ENCODE results near the gene AQR.

The AQR gene

DNA sequence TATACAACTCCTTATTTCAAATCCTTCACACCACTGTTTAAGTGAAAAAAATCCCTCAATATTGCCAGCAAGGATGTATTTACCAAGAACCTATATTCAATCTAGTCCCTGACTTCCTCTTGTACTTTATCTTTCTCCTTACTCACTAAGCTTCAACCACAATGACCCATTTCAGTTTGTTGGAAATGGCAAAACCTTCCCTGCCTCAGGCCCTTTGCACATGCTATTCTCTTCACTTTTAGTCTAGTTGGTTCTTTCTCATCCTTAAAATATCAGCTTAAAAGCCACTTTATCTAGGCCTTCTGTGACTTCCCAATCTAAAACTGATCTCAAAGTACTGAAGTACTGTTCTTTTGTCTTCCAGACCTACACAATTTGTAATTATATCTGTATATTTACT is 92.9 kb downstream of the AQR start:
- Mint-ChIP-seq H3K27me3 (no peaks in the 10 kb centered on the region), H3K4me1 (ENCODE audit: low read depth) (no peaks in the 10 kb centered on the region), H3K27ac (no peak overlapping the region), H3K4me3 (no peak overlapping the region), H3K36me3 (ENCODE audit: low read depth) (peaks cover 86% of the 10 kb centered on the region), H3K9me3 (peaks cover under 1% of the 10 kb centered on the region)

GRCh38 chr15:34869110-34869509 is 100.4 kb downstream of the AQR start:
- Mint-ChIP-seq H3K36me3 (ENCODE audit: low read depth) (peaks cover 90% of the 10 kb centered on the region), H3K4me1 (ENCODE audit: low read depth) (no peaks in the 10 kb centered on the region), H3K27ac (no peak overlapping the region)

GRCh38 chr15:34865531-34865930 is 104.0 kb downstream of the AQR start:
- Mint-ChIP-seq H3K9me3 (peaks cover 9% of the 10 kb centered on the region), H3K36me3 (ENCODE audit: low read depth) (peaks cover 75% of the 10 kb centered on the region), H3K4me3 (no peak overlapping the region), H3K27me3 (no peaks in the 10 kb centered on the region), H3K4me1 (ENCODE audit: low read depth) (no peaks in the 10 kb centered on the region), H3K27ac (no peak overlapping the region)

More at GRCh38 chr15:34869110-34869509, 100.4 kb downstream of the AQR start:
- peaks cover 12% of the 10 kb centered on the region for H3K9me3 Mint-ChIP-seq
- no peaks in the 10 kb centered on the region for H3K27me3 Mint-ChIP-seq
- H3K4me3 Mint-ChIP-seq, result no peak overlapping the region

DNA sequence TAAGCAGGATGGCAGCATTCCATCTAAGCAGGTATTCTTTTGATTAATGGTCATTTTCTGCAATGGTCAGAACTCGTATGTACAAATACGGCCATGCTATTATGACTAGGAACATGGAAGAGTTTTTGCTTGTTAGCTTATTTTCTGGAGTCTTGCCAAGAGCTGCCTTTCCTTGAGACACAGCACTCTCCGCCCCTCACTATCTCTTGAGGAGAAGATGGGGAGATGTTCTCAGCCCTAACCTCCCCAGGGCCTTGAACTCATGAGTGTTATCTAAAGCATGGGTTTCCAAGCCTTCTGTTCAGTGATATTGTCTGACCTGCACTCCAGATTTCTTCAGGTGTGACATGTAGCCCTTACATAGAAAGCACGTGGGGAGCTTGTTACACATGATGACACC is 108.3 kb downstream of the AQR start:
- Mint-ChIP-seq H3K27me3 (no peaks in the 10 kb centered on the region), H3K27ac (peak overlapping the region; percentile 14), H3K4me1 (ENCODE audit: low read depth) (no peaks in the 10 kb centered on the region), H3K36me3 (ENCODE audit: low read depth) (peaks cover 68% of the 10 kb centered on the region), H3K4me3 (no peak overlapping the region), H3K9me3 (no peaks in the 10 kb centered on the region)

- peaks cover 17% of the 10 kb centered on the region for H3K4me1 Mint-ChIP-seq (ENCODE audit: low read depth)
- no peak overlapping the region for H3K27ac Mint-ChIP-seq
- H3K27me3 Mint-ChIP-seq, result no peaks in the 10 kb centered on the region
- H3K9me3 Mint-ChIP-seq, result no peaks in the 10 kb centered on the region
- no peak overlapping the region for H3K4me3 Mint-ChIP-seq
- H3K36me3 Mint-ChIP-seq (ENCODE audit: low read depth), result peaks cover 65% of the 10 kb centered on the region
Observed at GRCh38 chr15:34855893-34856292, 113.6 kb downstream of the AQR start.

DNA sequence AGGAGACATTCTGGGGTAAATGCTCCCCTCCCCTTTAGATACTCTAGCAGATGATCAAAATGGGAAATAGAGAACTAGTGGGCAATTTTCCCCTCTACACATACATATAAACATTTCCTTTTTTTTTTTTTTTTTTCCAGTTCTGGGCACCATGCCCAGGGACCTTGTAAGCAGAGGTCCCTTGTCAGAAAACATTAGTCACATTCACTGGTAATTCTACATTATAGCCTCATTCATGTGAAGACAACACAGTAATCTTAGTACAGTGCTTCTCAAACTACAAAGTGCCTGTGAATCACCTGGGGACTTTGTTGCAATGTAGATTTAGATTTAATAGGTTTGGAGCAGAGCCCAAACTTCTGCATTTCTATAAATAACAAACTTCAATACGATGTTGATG is 114.1 kb downstream of the AQR start:
- Mint-ChIP-seq H3K9me3 (no peaks in the 10 kb centered on the region), H3K27ac (peak overlapping the region; percentile 26), H3K27me3 (no peaks in the 10 kb centered on the region), H3K4me1 (ENCODE audit: low read depth) (peaks cover 17% of the 10 kb centered on the region), H3K36me3 (ENCODE audit: low read depth) (peaks cover 65% of the 10 kb centered on the region), H3K4me3 (no peak overlapping the region)

GRCh38 chr15:34854232-34854631 is 115.3 kb downstream of the AQR start:
- Mint-ChIP-seq H3K27me3 (no peaks in the 10 kb centered on the region), H3K4me3 (no peak overlapping the region), H3K36me3 (ENCODE audit: low read depth) (peaks cover 54% of the 10 kb centered on the region), H3K9me3 (no peaks in the 10 kb centered on the region), H3K4me1 (ENCODE audit: low read depth) (peaks cover 17% of the 10 kb centered on the region), H3K27ac (no peak overlapping the region)

DNA sequence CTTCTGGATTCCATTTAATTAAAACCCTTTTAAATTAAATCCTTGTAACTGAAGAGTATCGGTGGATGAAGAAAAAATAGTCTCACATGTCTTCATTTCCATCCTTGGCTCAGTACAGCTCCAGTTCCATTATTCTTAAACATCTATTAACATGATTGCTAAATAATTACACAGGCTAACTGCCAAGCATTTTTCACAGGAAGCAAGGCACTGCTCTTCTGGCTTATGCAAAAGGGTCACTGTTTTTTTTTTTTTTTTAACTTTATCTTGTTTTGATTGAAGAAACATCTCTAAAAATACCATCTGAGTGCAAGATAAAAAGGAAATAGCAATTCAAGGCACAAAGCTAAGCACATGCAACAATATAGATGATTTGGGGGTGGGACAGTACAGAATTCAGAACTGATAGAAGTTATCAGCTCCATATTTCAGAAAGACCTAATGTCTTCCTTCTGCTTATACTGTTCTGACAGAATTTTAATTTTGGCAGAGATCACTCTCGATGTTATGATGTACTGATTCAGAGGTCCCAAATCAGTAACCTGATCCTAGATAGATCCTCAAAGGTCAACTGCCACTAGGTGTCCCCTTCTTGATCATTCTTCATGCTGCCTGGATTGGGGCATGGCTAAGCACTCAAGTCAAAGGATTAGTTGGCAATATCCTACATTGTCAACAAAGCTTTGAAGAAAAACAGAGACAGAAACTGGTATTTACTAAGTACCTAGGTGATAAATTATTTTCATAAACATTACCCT is 116.4 kb downstream of the AQR start:
- Mint-ChIP-seq H3K36me3 (ENCODE audit: low read depth) (peaks cover 44% of the 10 kb centered on the region), H3K4me3 (no peak overlapping the region), H3K27ac (no peak overlapping the region), H3K27me3 (no peaks in the 10 kb centered on the region), H3K9me3 (no peaks in the 10 kb centered on the region), H3K4me1 (ENCODE audit: low read depth) (peaks cover 17% of the 10 kb centered on the region)

- Mint-ChIP-seq H3K27me3 (no peaks in the 10 kb centered on the region), H3K27ac (no peak overlapping the region), H3K9me3 (no peaks in the 10 kb centered on the region), H3K36me3 (ENCODE audit: low read depth) (peaks cover 34% of the 10 kb centered on the region), H3K4me3 (no peak overlapping the region), H3K4me1 (ENCODE audit: low read depth) (peaks cover 17% of the 10 kb centered on the region)
Observed at GRCh38 chr15:34851751-34852150, 117.8 kb downstream of the AQR start.

- H3K4me1 Mint-ChIP-seq (ENCODE audit: low read depth), result peaks cover 15% of the 10 kb centered on the region
- no peak overlapping the region for H3K4me3 Mint-ChIP-seq
- no peak overlapping the region for H3K27ac Mint-ChIP-seq
Observed at GRCh38 chr15:34851007-34851406, 118.5 kb downstream of the AQR start.

DNA sequence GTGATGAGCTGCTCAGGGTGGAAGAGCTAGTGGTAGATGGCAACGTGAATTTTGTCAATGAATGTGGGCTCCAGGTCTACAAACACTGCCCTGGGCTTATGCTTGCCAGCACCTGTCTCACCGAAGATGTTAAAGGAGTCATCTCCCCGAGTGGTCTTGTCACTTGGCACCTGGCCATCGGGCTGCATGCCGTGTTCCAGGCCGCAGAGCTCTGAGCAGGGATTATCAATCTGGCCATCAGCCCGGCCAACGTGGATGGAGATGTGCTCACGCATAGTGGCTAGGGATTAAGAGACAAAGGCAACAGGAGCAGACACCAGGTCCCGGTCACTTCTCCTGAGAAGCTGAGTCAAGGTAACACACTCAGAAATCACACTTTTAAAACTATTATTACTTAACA is 119.4 kb downstream of the AQR start:
- Mint-ChIP-seq H3K4me1 (ENCODE audit: low read depth) (peaks cover 9% of the 10 kb centered on the region), H3K4me3 (no peak overlapping the region), H3K36me3 (ENCODE audit: low read depth) (peaks cover 22% of the 10 kb centered on the region), H3K27me3 (no peaks in the 10 kb centered on the region), H3K9me3 (no peaks in the 10 kb centered on the region), H3K27ac (no peak overlapping the region)

More at GRCh38 chr15:34851007-34851406, 118.5 kb downstream of the AQR start:
- H3K9me3 Mint-ChIP-seq, result no peaks in the 10 kb centered on the region
- peaks cover 29% of the 10 kb centered on the region for H3K36me3 Mint-ChIP-seq (ENCODE audit: low read depth)
- no peaks in the 10 kb centered on the region for H3K27me3 Mint-ChIP-seq

- Mint-ChIP-seq H3K27ac (no peak overlapping the region), H3K4me3 (no peak overlapping the region)
Observed at GRCh38 chr15:34849364-34849959, 120.1 kb downstream of the AQR start.

GRCh38 chr15:34847598-34847997 is 121.9 kb downstream of the AQR start:
- H3K4me3 Mint-ChIP-seq, result no peak overlapping the region
- no peaks in the 10 kb centered on the region for H3K27me3 Mint-ChIP-seq
- H3K9me3 Mint-ChIP-seq, result no peaks in the 10 kb centered on the region
- H3K27ac Mint-ChIP-seq, result no peak overlapping the region
- H3K4me1 Mint-ChIP-seq (ENCODE audit: low read depth), result peaks cover 7% of the 10 kb centered on the region
- peaks cover 2% of the 10 kb centered on the region for H3K36me3 Mint-ChIP-seq (ENCODE audit: low read depth)

More at GRCh38 chr15:34849364-34849959, 120.1 kb downstream of the AQR start:
- Mint-ChIP-seq H3K9me3 (no peaks in the 10 kb centered on the region), H3K4me1 (ENCODE audit: low read depth) (peaks cover 7% of the 10 kb centered on the region), H3K27me3 (no peaks in the 10 kb centered on the region), H3K36me3 (ENCODE audit: low read depth) (peaks cover 16% of the 10 kb centered on the region)

DNA sequence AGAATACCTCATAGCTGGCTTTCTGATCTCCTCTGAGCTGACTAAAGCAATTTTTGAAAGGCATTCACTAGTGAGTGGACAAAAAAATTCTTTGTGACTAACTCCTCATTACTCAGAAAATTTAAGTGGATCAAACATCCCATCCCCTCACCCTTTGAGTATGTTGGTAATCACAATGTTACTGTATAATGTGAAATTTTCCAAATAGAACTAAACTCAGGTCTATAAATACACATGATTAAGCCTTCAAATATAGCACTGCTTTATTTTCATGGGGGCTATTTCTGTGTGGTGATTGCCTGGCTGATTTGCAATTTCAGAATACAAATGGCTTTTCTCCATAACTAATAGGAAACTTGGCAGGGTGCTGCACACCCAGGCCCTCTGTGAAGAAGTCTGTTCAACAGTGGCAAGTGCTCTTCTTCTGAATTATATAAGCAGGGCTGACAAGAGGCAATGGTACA is 128.2 kb downstream of the AQR start:
- Mint-ChIP-seq H3K9me3 (no peaks in the 10 kb centered on the region), H3K27ac (no peak overlapping the region), H3K4me1 (ENCODE audit: low read depth) (no peaks in the 10 kb centered on the region), H3K36me3 (ENCODE audit: low read depth) (no peaks in the 10 kb centered on the region), H3K27me3 (no peaks in the 10 kb centered on the region), H3K4me3 (no peak overlapping the region)

GRCh38 chr15:34838282-34838681 is 131.3 kb downstream of the AQR start:
- Mint-ChIP-seq H3K27me3 (peaks cover 17% of the 10 kb centered on the region), H3K27ac (no peak overlapping the region), H3K9me3 (no peaks in the 10 kb centered on the region), H3K4me3 (no peak overlapping the region), H3K4me1 (ENCODE audit: low read depth) (no peaks in the 10 kb centered on the region), H3K36me3 (ENCODE audit: low read depth) (no peaks in the 10 kb centered on the region)

Data from stimulated activated naive CD8-positive, alpha-beta T cell treated with anti-CD3 and anti-CD28 coated beads, Interleukin-15, Interleukin-2, amounts not matched to agents 100 ng/mL and 50 ng/mL, for 24 hours (primary cell).